Measurements from ENCODE around the gene SEPTIN3. TPM values are rescaled to one million over a fixed set of nuclear protein-coding genes. Genes with fewer than 3 reads are reported as not detected.
A peak's percentile ranks its signal among the peaks of the same experiment; 100 is the strongest.

Gene SEPTIN3
- total and polyA plus RNA-seq, 9 of the 15 experiments (the other 6 are each of a cell fraction or from before 2014, with no cell fraction given) = 0.06 TPM; not detected in 8

- BruUV-seq (replicated peaks) = no TSS peak
- DNase-seq (ENCODE audit: extremely low read depth in 1 of 4, low spot score in 3 of 4) (no peak), ATAC-seq (no peak), FAIRE-seq (no peak)
- CTCF ChIA-PET (ENCODE audit: low intra/inter-chr PET ratio) = no interaction called here
- TF ChIP-seq RBFOX2 (IDR thresholded peaks at IDR 0.05; ENCODE audit: low read depth, low read length) (peak; percentile 4; the same call in 1 of the 2 replicates), POLR2G (IDR thresholded peaks at IDR 0.05; ENCODE audit: low read depth, low read length) (peak; percentile 68), TEAD4 (IDR thresholded peaks at IDR 0.05; ENCODE audit: low read length) (0 out of 2 replicates have a peak, but pooled peaks have one; percentile 16), TEAD4 (CRISPR knock-in tag; IDR thresholded peaks at IDR 0.05; ENCODE audit: borderline replicate concordance) (no peak), EHMT2 (IDR thresholded peaks at IDR 0.05) (no peak), EGR1 (conservative IDR thresholded peaks at IDR 0.05) (peak; percentile 92), RBM22 (IDR thresholded peaks at IDR 0.05; ENCODE audit: low read depth, low read length, poor library complexity, severe bottlenecking) (peak; percentile 21), TRIM28 (IDR thresholded peaks at IDR 0.05) (no peak)
- TF ChIP-seq, protein P1, sequence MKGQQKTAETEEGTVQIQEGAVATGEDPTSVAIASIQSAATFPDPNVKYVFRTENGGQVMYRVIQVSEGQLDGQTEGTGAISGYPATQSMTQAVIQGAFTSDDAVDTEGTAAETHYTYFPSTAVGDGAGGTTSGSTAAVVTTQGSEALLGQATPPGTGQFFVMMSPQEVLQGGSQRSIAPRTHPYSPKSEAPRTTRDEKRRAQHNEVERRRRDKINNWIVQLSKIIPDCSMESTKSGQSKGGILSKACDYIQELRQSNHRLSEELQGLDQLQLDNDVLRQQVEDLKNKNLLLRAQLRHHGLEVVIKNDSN (CRISPR knock-in tag; IDR thresholded peaks at IDR 0.05) = no peak
- Histone ChIP-seq H3K4me1 (replicated peaks in 1 of 2; ENCODE audit: control insufficient read depth in 2 of 2, insufficient read depth in 2 of 2, low read length in 2 of 2) (peaks cover 6 to 73% of the 10 kb centered on the region in 2 experiments; a peak in 4 of 5 replicates), H2AFZ (ENCODE audit: low read depth, low read length) (no peak overlapping the region), H3K9me1 (ENCODE audit: control insufficient read depth, insufficient read depth, low read length) (no peaks in the 10 kb centered on the region), H3K36me3 (ENCODE audit: control insufficient read depth, insufficient read depth, low read length) (no peaks in the 10 kb centered on the region), H3K79me2 (ENCODE audit: control insufficient read depth, insufficient read depth, low read length) (no peaks in the 10 kb centered on the region), H4K20me1 (replicated peaks; ENCODE audit: control insufficient read depth, insufficient read depth, low read length) (no peaks in the 10 kb centered on the region), H3K27me3 (ENCODE audit: control insufficient read depth in 2 of 2, insufficient read depth in 2 of 2, low read length in 2 of 2) (no peaks in the 10 kb centered on the region), H3K4me3 (no peak overlapping the region), H3K9me3 (replicated peaks; ENCODE audit: control insufficient read depth, insufficient read depth, low read depth, low read length) (no peaks in the 10 kb centered on the region), H3K9ac (ENCODE audit: insufficient read depth in 1 of 2, low read depth in 2 of 2, low read length in 2 of 2) (peak overlapping the region in 1 of 2 experiments; percentile 71; a peak in 1 of 4 replicates), H3K27ac (ENCODE audit: extremely low read depth, low read depth, low read length) (no peak overlapping the region), H3K4me2 (ENCODE audit: insufficient read depth, low read length) (no peak overlapping the region)
- in situ Hi-C loops (cut with MboI) (no loop called here), intact Hi-C loops (cut with micrococcal nuclease) (no loop called here)
- POLR2A ChIA-PET = interaction anchor here (0.6 to 1.1 kb wide), 3 partner anchors 9 to 111 kb away, joined by 3 read pairs; no protein-coding TSS in a partner anchor
- WGBS (ENCODE audit: insufficient coverage, low coverage, missing lambda C conversion rate) = 79% methylated on average over 5 of the region's 14 CpGs
Measured at GRCh38 chr22:41928593-41929417, 40.4 kb upstream of the SEPTIN3 start.
